Activated B cell treated with CpG ODN at 0.5 μM for 24 hours (primary cell): ENCODE measurements around the gene APOA1. TPM values are rescaled to one million over a fixed set of nuclear protein-coding genes. Genes with fewer than 3 reads are reported as not detected.

Source experiments
- ATAC-seq: fragments of 200-7000 bp; cut with Tn5 transposase; one replicate; pipeline ENCODE4 v1.10.0; 2021; ENCODE audit warnings: low read depth, mild to moderate bottlenecking, moderate library complexity
- CTCF ChIA-PET: fragments of 350-600 bp; sonication (Branson Sonifier 250); formaldehyde crosslinking; loops from one replicate; lab custom pipeline; 2021; ENCODE audit warnings: antibody characterized with exemption; lab: Charles Lee
- POLR2A ChIA-PET: fragments of 350-600 bp; sonication (Branson Sonifier 250); formaldehyde crosslinking; loops from one replicate; lab custom pipeline; 2021; ENCODE audit warnings: antibody characterized with exemption; lab: Charles Lee
- DNase-seq: peaks from one replicate; pipeline ENCODE4 v3.0.0; 2022
- H3K27ac Mint-ChIP-seq: one replicate; pipeline ENCODE4 v1.8.0; 2020; ENCODE audit warnings: mixed read lengths
- H3K27me3 Mint-ChIP-seq: one replicate; pipeline ENCODE4 v1.8.0; 2021; ENCODE audit warnings: mixed read lengths
- H3K36me3 Mint-ChIP-seq: one replicate; pipeline ENCODE4 v1.8.0; 2021; ENCODE audit warnings: low read depth, mixed read lengths
- H3K4me1 Mint-ChIP-seq: one replicate; pipeline ENCODE4 v1.8.0; 2021; ENCODE audit warnings: mixed read lengths
- H3K4me3 Mint-ChIP-seq: one replicate; pipeline ENCODE4 v1.8.0; 2020; ENCODE audit warnings: mild to moderate bottlenecking, mixed read lengths
- H3K9me3 Mint-ChIP-seq: one replicate; pipeline ENCODE4 v1.8.0; 2020; ENCODE audit warnings: mixed read lengths
- intact Hi-C: fragments of 100-400 bp; cut with micrococcal nuclease; formaldehyde crosslinking; loops from one replicate; pipeline ENCODE4 v1.15.1; 2024
- total RNA-seq: library from RNA; stranded (reverse); gene quantifications from 2 replicates; pipeline ENCODE4 v1.2.3, GENCODE V29; 2022
- TF ChIP-seq, protein P1 (sequence below): fragments of 200-600 bp; IDR thresholded peaks from one replicate; pipeline ENCODE4 v1.8.0; 2022; ENCODE audit warnings: antibody characterized with exemption, mild to moderate bottlenecking

Gene APOA1
- total RNA-seq, 1 donor from 2014 or later = 0.31 TPM

GRCh38 chr11:116843661-116844060 is 6.2 kb upstream of the APOA1 start:
- TF ChIP-seq, protein P1, sequence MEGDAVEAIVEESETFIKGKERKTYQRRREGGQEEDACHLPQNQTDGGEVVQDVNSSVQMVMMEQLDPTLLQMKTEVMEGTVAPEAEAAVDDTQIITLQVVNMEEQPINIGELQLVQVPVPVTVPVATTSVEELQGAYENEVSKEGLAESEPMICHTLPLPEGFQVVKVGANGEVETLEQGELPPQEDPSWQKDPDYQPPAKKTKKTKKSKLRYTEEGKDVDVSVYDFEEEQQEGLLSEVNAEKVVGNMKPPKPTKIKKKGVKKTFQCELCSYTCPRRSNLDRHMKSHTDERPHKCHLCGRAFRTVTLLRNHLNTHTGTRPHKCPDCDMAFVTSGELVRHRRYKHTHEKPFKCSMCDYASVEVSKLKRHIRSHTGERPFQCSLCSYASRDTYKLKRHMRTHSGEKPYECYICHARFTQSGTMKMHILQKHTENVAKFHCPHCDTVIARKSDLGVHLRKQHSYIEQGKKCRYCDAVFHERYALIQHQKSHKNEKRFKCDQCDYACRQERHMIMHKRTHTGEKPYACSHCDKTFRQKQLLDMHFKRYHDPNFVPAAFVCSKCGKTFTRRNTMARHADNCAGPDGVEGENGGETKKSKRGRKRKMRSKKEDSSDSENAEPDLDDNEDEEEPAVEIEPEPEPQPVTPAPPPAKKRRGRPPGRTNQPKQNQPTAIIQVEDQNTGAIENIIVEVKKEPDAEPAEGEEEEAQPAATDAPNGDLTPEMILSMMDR = no peak
- ChIA-PET CTCF (no interaction called here), POLR2A (no interaction called here)
- H3K4me3 Mint-ChIP-seq = no peak overlapping the region
- no peaks in the 10 kb centered on the region for H3K4me1 Mint-ChIP-seq
- peaks cover 49% of the 10 kb centered on the region for H3K36me3 Mint-ChIP-seq
- no peak overlapping the region for H3K27ac Mint-ChIP-seq
- no peak for ATAC-seq
- DNase-seq = no peak
- no peaks in the 10 kb centered on the region for H3K27me3 Mint-ChIP-seq
- intact Hi-C loops = no loop called here
- no peaks in the 10 kb centered on the region for H3K9me3 Mint-ChIP-seq

- H3K27me3 Mint-ChIP-seq = no peaks in the 10 kb centered on the region
- intact Hi-C loops = no loop called here
- H3K36me3 Mint-ChIP-seq = peaks cover 44% of the 10 kb centered on the region
- TF ChIP-seq, protein P1 = no peak
- no peaks in the 10 kb centered on the region for H3K4me1 Mint-ChIP-seq
- POLR2A ChIA-PET = no interaction called here
- ATAC-seq (no peak), DNase-seq (no peak)
- no peaks in the 10 kb centered on the region for H3K9me3 Mint-ChIP-seq
- no peak overlapping the region for H3K27ac Mint-ChIP-seq
- CTCF ChIA-PET = no interaction called here
- no peak overlapping the region for H3K4me3 Mint-ChIP-seq
These were observed 5.5 kb upstream of the APOA1 start for GRCh38 chr11:116842909-116843308.

GRCh38 chr11:116842117-116842516 is 4.7 kb upstream of the APOA1 start:
- CTCF ChIA-PET = no interaction called here
- Mint-ChIP-seq H3K9me3 (no peaks in the 10 kb centered on the region), H3K27ac (no peak overlapping the region), H3K27me3 (no peaks in the 10 kb centered on the region), H3K4me3 (no peak overlapping the region), H3K4me1 (no peaks in the 10 kb centered on the region), H3K36me3 (peaks cover 36% of the 10 kb centered on the region)
- POLR2A ChIA-PET = interaction anchor here (0.6 kb wide), 1 partner anchor 258 kb away, joined by 3 read pairs; no protein-coding TSS in a partner anchor
- DNase-seq (no peak), ATAC-seq (no peak)
- TF ChIP-seq, protein P1 = no peak
- intact Hi-C loops = no loop called here

GRCh38 chr11:116840746-116841296 is 3.4 kb upstream of the APOA1 start:
- POLR2A ChIA-PET = no interaction called here
- no peak for ATAC-seq
- intact Hi-C loops = no loop called here
- peaks cover 23% of the 10 kb centered on the region for H3K36me3 Mint-ChIP-seq
- TF ChIP-seq, protein P1 = no peak
- no peaks in the 10 kb centered on the region for H3K9me3 Mint-ChIP-seq
- no peak for DNase-seq
- no peaks in the 10 kb centered on the region for H3K27me3 Mint-ChIP-seq
- peaks cover 4% of the 10 kb centered on the region for H3K4me1 Mint-ChIP-seq
- CTCF ChIA-PET = no interaction called here
- H3K27ac Mint-ChIP-seq = no peak overlapping the region
- no peak overlapping the region for H3K4me3 Mint-ChIP-seq

GRCh38 chr11:116840224-116840745 is 2.9 kb upstream of the APOA1 start:
- TF ChIP-seq, protein P1 = no peak
- H3K4me3 Mint-ChIP-seq = no peak overlapping the region
- CTCF ChIA-PET = no interaction called here
- no peak for ATAC-seq
- H3K36me3 Mint-ChIP-seq = peaks cover 19% of the 10 kb centered on the region
- H3K9me3 Mint-ChIP-seq = no peaks in the 10 kb centered on the region
- no peak for DNase-seq
- POLR2A ChIA-PET = no interaction called here
- H3K27ac Mint-ChIP-seq = no peak overlapping the region
- intact Hi-C loops = no loop called here
- H3K27me3 Mint-ChIP-seq = no peaks in the 10 kb centered on the region
- H3K4me1 Mint-ChIP-seq = peaks cover 9% of the 10 kb centered on the region
